GM12891 (cell line): ENCODE measurements around the gene FIBP.

Source experiments
- POLR2A ChIP-seq: IDR thresholded peaks from 2 replicates; pipeline ENCODE4 v1.6.1; 2011; ENCODE audit warnings: low read depth, low read length, control low read depth
- POLR2AphosphoS5 ChIP-seq: IDR thresholded peaks from 2 replicates; pipeline ENCODE4 v1.6.1; 2011; ENCODE audit warnings: low read depth, low read length, control low read depth

DNA sequence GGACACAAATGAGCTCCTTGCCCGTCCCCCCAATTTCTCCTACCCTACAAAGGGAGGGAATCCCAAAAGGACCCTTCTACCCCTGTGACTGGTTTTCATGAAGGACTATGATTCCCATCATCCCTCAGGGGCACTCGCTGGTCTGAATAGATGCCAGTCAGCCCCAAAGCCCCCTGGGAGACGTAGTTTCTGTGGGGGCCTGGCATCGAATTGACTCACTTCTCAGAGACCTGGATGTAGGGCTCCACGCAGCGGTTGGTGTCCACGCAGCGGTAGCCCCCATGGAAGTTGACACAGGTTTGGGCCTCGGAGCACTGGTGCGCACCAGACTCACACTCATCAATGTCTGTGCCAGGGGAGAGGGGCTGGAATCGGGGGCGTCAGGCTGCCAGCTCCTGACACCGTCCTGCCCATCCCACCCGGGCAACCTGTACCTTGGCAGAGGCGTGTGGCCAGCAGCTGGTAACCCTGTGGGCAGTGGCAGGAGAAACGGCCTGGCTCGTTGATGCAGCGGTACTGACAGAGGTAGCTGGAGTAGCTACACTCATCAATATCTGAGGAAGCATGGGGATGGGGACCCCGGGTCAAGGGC is 20.1 kb downstream of the FIBP start:
- TF ChIP-seq POLR2A = no peak
- TF ChIP-seq POLR2AphosphoS5 = no peak
